ENCODE measurements around the gene ITPRID1.

ITPRID1 gene

GRCh38 chr7:31633894-31634494 lies 120.1 kb downstream of the ITPRID1 start:
- no peak for DNase-seq (ENCODE audit: low read depth)

GRCh38 chr7:31640381-31640780 lies 126.5 kb downstream of the ITPRID1 start:
- DNase-seq (ENCODE audit: low read depth): no peak

GRCh38 chr7:31642681-31643115 lies 128.8 kb downstream of the ITPRID1 start:
- DNase-seq (ENCODE audit: low read depth): no peak

GRCh38 chr7:31646942-31647341 lies 133.1 kb downstream of the ITPRID1 start:
- DNase-seq (ENCODE audit: low read depth): no peak

- no peak for DNase-seq (ENCODE audit: low read depth)
Measured at GRCh38 chr7:31647511-31647910, 133.6 kb downstream of the ITPRID1 start.

GRCh38 chr7:31648288-31648687 lies 134.4 kb downstream of the ITPRID1 start:
- no peak for DNase-seq (ENCODE audit: low read depth)

- no peak for DNase-seq (ENCODE audit: low read depth)
Measured at GRCh38 chr7:31648880-31649279, 135.0 kb downstream of the ITPRID1 start.

GRCh38 chr7:31651234-31652062 lies 137.6 kb downstream of the ITPRID1 start:
- no peak for DNase-seq (ENCODE audit: low read depth)

GRCh38 chr7:31652063-31652326 lies 138.1 kb downstream of the ITPRID1 start:
- DNase-seq (ENCODE audit: low read depth): no peak

GRCh38 chr7:31663072-31663471 lies 149.2 kb downstream of the ITPRID1 start:
- no peak for DNase-seq (ENCODE audit: low read depth)

- no peak for DNase-seq (ENCODE audit: low read depth)
Measured at GRCh38 chr7:31664890-31665289, 151.0 kb downstream of the ITPRID1 start.

- DNase-seq (ENCODE audit: low read depth): no peak
Measured at GRCh38 chr7:31665546-31665945, 151.7 kb downstream of the ITPRID1 start.

- no peak for DNase-seq (ENCODE audit: low read depth)
Measured at GRCh38 chr7:31669461-31669860, 155.6 kb downstream of the ITPRID1 start.

GRCh38 chr7:31679574-31680305 lies 165.8 kb downstream of the ITPRID1 start:
- no peak for DNase-seq (ENCODE audit: low read depth)

GRCh38 chr7:31683445-31684225 lies 169.7 kb downstream of the ITPRID1 start:
- no peak for DNase-seq (ENCODE audit: low read depth)

GRCh38 chr7:31687024-31687748 lies 173.3 kb downstream of the ITPRID1 start, which contains the start of gene PPP1R17:
Gene PPP1R17 (plus strand): TSS chr7:31687215. CDS start chr7:31692442, 5,227 bp downstream.
- no peak for DNase-seq (ENCODE audit: low read depth)

GRCh38 chr7:31688372-31688771 lies 174.5 kb downstream of the ITPRID1 start:
- DNase-seq (ENCODE audit: low read depth): no peak

GRCh38 chr7:31688996-31689395 lies 175.1 kb downstream of the ITPRID1 start:
- DNase-seq (ENCODE audit: low read depth): no peak

GRCh38 chr7:31690935-31691334 lies 177.0 kb downstream of the ITPRID1 start:
- no peak for DNase-seq (ENCODE audit: low read depth)

- DNase-seq (ENCODE audit: low read depth): no peak
Measured at GRCh38 chr7:31692451-31692850, 178.6 kb downstream of the ITPRID1 start.

GRCh38 chr7:31692871-31693270 lies 179.0 kb downstream of the ITPRID1 start:
- DNase-seq (ENCODE audit: low read depth): no peak
